Endodermal cell (in vitro differentiated cells): ENCODE measurements around the gene ERAP2. TPM values are rescaled to one million over a fixed set of nuclear protein-coding genes. Genes with fewer than 3 reads are reported as not detected.

Experiments used
- DNase-seq: peaks from one replicate; pipeline ENCODE4 v3.0.0-alpha.2; 2017
- H3K27ac ChIP-seq: 2 replicates; pipeline ENCODE4 v1.5.1; 2013; ENCODE audit warnings: mild to moderate bottlenecking, low read depth, low read length, moderate library complexity
- H3K27me3 ChIP-seq: 2 replicates; pipeline ENCODE4 v1.6.1; 2013; ENCODE audit warnings: mild to moderate bottlenecking, low read length, moderate library complexity; ENCODE audit not compliant: insufficient read depth, control insufficient read depth, poor library complexity, severe bottlenecking
- H3K36me3 ChIP-seq: 2 replicates; pipeline ENCODE4 v1.7.0; 2013; ENCODE audit warnings: mild to moderate bottlenecking, low read length, moderate library complexity; ENCODE audit not compliant: control insufficient read depth, insufficient read depth
- H3K4me1 ChIP-seq: one replicate; pipeline ENCODE4 v1.7.0; 2013; ENCODE audit warnings: low read length; ENCODE audit not compliant: control insufficient read depth, insufficient read depth
- H3K4me3 ChIP-seq: 2 replicates; pipeline ENCODE4 v1.5.1; 2013; ENCODE audit warnings: mild to moderate bottlenecking, low read length, moderate library complexity
- H3K9ac ChIP-seq: 2 replicates; pipeline ENCODE4 v1.6.1; 2013; ENCODE audit warnings: mild to moderate bottlenecking, low read length, moderate library complexity; ENCODE audit not compliant: poor library complexity, severe bottlenecking; ENCODE audit errors: extremely low read depth
- H3K9me3 ChIP-seq: 2 replicates; pipeline ENCODE4 v1.6.1; 2013; ENCODE audit warnings: mild to moderate bottlenecking, low read length, moderate library complexity; ENCODE audit not compliant: control insufficient read depth
- H3K27ac Mint-ChIP-seq: 2 replicates; pipeline ENCODE4 v1.8.0; 2020; ENCODE audit warnings: mixed read lengths
- H3K27me3 Mint-ChIP-seq: 2 replicates; pipeline ENCODE4 v1.8.0; 2021; ENCODE audit warnings: mild to moderate bottlenecking, mixed read lengths; ENCODE audit not compliant: insufficient read depth
- H3K36me3 Mint-ChIP-seq: 2 replicates; pipeline ENCODE4 v1.8.0; 2020; ENCODE audit warnings: low read depth, mixed read lengths
- H3K4me1 Mint-ChIP-seq: 2 replicates; pipeline ENCODE4 v1.8.0; 2020; ENCODE audit warnings: mixed read lengths
- H3K4me3 Mint-ChIP-seq: 2 replicates; pipeline ENCODE4 v1.8.0; 2020; ENCODE audit warnings: mild to moderate bottlenecking, moderate library complexity, mixed read lengths
- H3K9me3 Mint-ChIP-seq: 2 replicates; pipeline ENCODE4 v1.8.0; 2020; ENCODE audit warnings: mild to moderate bottlenecking, mixed read lengths
- WGBS, 2 experiments: methylation state at CpG; one replicate each; pipeline versions ENCODE4 v1.1.5 to v1.1.7; 2013; ENCODE audit warnings: missing lambda C conversion rate in 2 of 2, mixed read lengths in 1 of 2; ENCODE audit not compliant: insufficient coverage in 1 of 2, insufficient read length in 1 of 2; 5-methylcytosine and 5-hydroxymethylcytosine counted together
- total RNA-seq, 2 donors: library from RNA; stranded (reverse); fragmentation: NEBNext Ultra II Directional in 1 of 2; extraction: Animal tissue kit (Norgen Biotek cat#: 25700) in 1 of 2; gene quantifications; 2 replicates in 1 of 2; 3 replicates in 1 of 2; pipeline ENCODE4 v1.2.1, GENCODE V29; 2021
- TF ChIP-seq, protein P1 (sequence below): fragments of 200-600 bp; sonication (generic); conservative IDR thresholded peaks from 2 replicates; pipeline ENCODE4 v1.5.0; 2021; ENCODE audit warnings: antibody characterized with exemption, mild to moderate bottlenecking

The ERAP2 gene
- total RNA-seq, 2 donors from 2014 or later: not detected

DNA sequence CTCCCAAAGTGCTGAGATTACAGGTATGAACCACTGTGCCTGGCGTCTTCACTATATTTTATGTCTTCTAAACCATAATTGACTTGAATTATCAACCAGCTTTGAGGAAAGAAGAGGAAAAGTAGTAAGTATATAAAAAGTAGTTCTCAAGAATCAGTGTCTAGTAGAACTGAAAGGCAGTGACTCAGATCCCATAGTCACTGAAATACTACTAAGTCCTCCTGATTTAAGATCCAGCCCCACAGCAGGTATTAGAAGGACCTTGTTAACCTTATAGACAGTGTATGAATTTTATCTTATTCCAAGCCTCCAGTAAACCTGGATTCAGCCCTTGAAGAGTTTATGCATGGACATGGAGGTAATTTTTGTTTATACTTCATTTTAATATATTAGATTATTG lies 91.1 kb downstream of the ERAP2 start:
- no CpG with 5 or more reads among the region's 1 CpG for WGBS, 2 experiments
- TF ChIP-seq, protein P1, sequence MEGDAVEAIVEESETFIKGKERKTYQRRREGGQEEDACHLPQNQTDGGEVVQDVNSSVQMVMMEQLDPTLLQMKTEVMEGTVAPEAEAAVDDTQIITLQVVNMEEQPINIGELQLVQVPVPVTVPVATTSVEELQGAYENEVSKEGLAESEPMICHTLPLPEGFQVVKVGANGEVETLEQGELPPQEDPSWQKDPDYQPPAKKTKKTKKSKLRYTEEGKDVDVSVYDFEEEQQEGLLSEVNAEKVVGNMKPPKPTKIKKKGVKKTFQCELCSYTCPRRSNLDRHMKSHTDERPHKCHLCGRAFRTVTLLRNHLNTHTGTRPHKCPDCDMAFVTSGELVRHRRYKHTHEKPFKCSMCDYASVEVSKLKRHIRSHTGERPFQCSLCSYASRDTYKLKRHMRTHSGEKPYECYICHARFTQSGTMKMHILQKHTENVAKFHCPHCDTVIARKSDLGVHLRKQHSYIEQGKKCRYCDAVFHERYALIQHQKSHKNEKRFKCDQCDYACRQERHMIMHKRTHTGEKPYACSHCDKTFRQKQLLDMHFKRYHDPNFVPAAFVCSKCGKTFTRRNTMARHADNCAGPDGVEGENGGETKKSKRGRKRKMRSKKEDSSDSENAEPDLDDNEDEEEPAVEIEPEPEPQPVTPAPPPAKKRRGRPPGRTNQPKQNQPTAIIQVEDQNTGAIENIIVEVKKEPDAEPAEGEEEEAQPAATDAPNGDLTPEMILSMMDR: no peak
- H3K4me1 Mint-ChIP-seq: no peaks in the 10 kb centered on the region
- Histone ChIP-seq H3K9ac (no peak overlapping the region), H3K4me1 (no peaks in the 10 kb centered on the region), H3K27me3 (no peaks in the 10 kb centered on the region), H3K36me3 (no peaks in the 10 kb centered on the region), H3K4me3 (no peak overlapping the region), H3K27ac (no peak overlapping the region), H3K9me3 (no peaks in the 10 kb centered on the region)
- H3K27ac Mint-ChIP-seq: no peak overlapping the region
- H3K4me3 Mint-ChIP-seq: no peak overlapping the region
- no peaks in the 10 kb centered on the region for H3K9me3 Mint-ChIP-seq
- DNase-seq: no peak
- H3K36me3 Mint-ChIP-seq: peaks cover 4% of the 10 kb centered on the region
- H3K27me3 Mint-ChIP-seq: no peaks in the 10 kb centered on the region

DNA sequence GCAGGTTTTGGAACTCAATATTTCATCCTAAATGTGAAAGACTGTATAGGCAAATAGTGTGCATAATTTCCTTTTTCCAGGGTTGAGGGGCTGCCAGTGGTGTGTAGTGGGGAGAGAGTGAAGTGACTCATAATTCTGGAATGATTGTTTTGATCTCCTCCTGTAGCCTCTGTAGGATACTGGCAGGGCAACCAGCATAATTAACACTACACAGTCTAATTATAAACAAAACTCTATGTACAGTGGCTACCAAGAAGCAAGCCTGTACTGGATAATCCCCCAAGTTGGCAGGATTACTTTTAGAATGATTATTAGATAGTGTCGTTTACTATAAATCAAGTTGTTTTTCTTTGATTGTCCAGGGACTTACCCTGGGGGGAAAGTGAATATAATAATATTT lies 91.8 kb downstream of the ERAP2 start:
- no peak for DNase-seq
- no peaks in the 10 kb centered on the region for H3K4me1 ChIP-seq
- peaks cover 4% of the 10 kb centered on the region for H3K36me3 Mint-ChIP-seq
- WGBS, 2 experiments: 90 to 100% methylated on average over 1 of the region's 1 CpG
- no peak overlapping the region for H3K27ac ChIP-seq
- no peaks in the 10 kb centered on the region for H3K36me3 ChIP-seq
- no peaks in the 10 kb centered on the region for H3K9me3 Mint-ChIP-seq
- H3K27ac Mint-ChIP-seq: no peak overlapping the region
- no peak overlapping the region for H3K9ac ChIP-seq
- TF ChIP-seq, protein P1: no peak
- no peaks in the 10 kb centered on the region for H3K9me3 ChIP-seq
- H3K4me3 ChIP-seq: no peak overlapping the region
- H3K27me3 Mint-ChIP-seq: no peaks in the 10 kb centered on the region
- H3K4me3 Mint-ChIP-seq: no peak overlapping the region
- H3K27me3 ChIP-seq: no peaks in the 10 kb centered on the region
- peaks cover 5% of the 10 kb centered on the region for H3K4me1 Mint-ChIP-seq

DNA sequence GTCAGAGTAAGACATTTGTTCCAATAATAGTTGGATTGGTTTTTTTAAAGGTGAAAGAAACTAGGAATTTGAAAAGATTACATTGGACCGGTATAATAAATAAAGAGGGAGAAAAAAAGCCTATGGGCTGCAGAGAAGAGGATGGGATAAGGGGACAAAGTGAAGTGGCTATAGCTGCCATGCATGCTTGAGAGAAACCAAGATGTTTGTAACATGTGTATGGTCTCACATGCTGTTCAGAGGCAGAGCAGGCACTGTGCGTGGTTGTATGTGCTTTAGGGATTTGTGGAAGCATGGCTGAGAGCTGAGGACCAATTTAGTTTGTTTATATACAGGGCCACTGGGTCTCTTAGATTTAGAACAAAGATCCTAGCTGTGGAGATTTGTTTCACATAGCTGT lies 92.3 kb downstream of the ERAP2 start:
- TF ChIP-seq, protein P1: no peak
- no peaks in the 10 kb centered on the region for H3K9me3 Mint-ChIP-seq
- Histone ChIP-seq H3K9me3 (no peaks in the 10 kb centered on the region), H3K27me3 (no peaks in the 10 kb centered on the region), H3K4me3 (no peak overlapping the region), H3K36me3 (no peaks in the 10 kb centered on the region), H3K27ac (no peak overlapping the region), H3K9ac (no peak overlapping the region), H3K4me1 (no peaks in the 10 kb centered on the region)
- no peak for DNase-seq
- 87 to 94% methylated on average over 2 of the region's 2 CpGs for WGBS, 2 experiments
- H3K27me3 Mint-ChIP-seq: no peaks in the 10 kb centered on the region
- peaks cover 5% of the 10 kb centered on the region for H3K4me1 Mint-ChIP-seq
- H3K4me3 Mint-ChIP-seq: no peak overlapping the region
- no peak overlapping the region for H3K27ac Mint-ChIP-seq
- peaks cover 4% of the 10 kb centered on the region for H3K36me3 Mint-ChIP-seq

Other genes with a start within 250 kb of the ERAP2 start
- 10 to 100 TPM; 33.5 to 36.2 TPM for gene CAST, start 214.1 kb upstream of the ERAP2 start, total RNA-seq
- 10 to 100 TPM; 11.7 to 22.6 TPM for gene ERAP1, start 68.6 kb upstream of the ERAP2 start, total RNA-seq
- 10 to 100 TPM; 11.2 to 12.3 TPM for gene LNPEP, start 59.6 kb downstream of the ERAP2 start, total RNA-seq